Endothelial cell of umbilical vein (primary cell): ENCODE data around the gene MDP1. TPM values are rescaled to one million over a fixed set of nuclear protein-coding genes. Genes with fewer than 3 reads are reported as not detected.

Source experiments
- BruUV-seq: library from RNA; stranded (reverse); fragments of 400-500 nt; replicated peaks from 2 replicates; lab custom pipeline; 2021; lab: Mats Ljungman, UMichigan
- CTCF ChIA-PET: fragments of 300-600, 350-600 bp; sonication (Branson Sonifier 250); formaldehyde crosslinking; loops from one replicate; lab custom pipeline; 2021; ENCODE audit warnings: antibody characterized with exemption, inconsistent platforms; lab: Charles Lee
- POLR2A ChIA-PET: fragments of 300-600, 350-600 bp; sonication (Branson Sonifier 250); formaldehyde crosslinking; loops from one replicate; lab custom pipeline; 2021; ENCODE audit warnings: antibody characterized with exemption, inconsistent platforms; lab: Charles Lee
- DNase-seq: peaks from one replicate; pipeline ENCODE4 v3.0.0-alpha.2; 2011; ENCODE audit warnings: low read depth, low spot score
- FAIRE-seq: peaks from 2 replicates; lab custom pipeline; 2011; peaks lifted over from hg19 to GRCh38; lab: Jason Lieb, UNC
- H2AFZ ChIP-seq: 2 replicates; pipeline ENCODE4 v1.6.0; 2012; ENCODE audit warnings: low read depth, low read length, control low read depth, inconsistent platforms
- H3K27ac ChIP-seq: 2 replicates; pipeline ENCODE4 v1.5.1; 2011; ENCODE audit warnings: low read depth, mild to moderate bottlenecking, control low read depth, low read length, moderate library complexity; ENCODE audit not compliant: insufficient read depth
- H3K27me3 ChIP-seq, 2 experiments: 2 replicates each; pipeline versions ENCODE4 v1.6.0 to v1.6.1; 2011; ENCODE audit warnings: low read length in 2 of 2, mixed read lengths in 1 of 2; ENCODE audit not compliant: control insufficient read depth in 2 of 2, insufficient read depth in 2 of 2
- H3K36me3 ChIP-seq, 2 experiments: 2 replicates in 1 of 2; 3 replicates in 1 of 2; pipeline ENCODE4 v1.5.1; 2011; ENCODE audit warnings: low read length in 2 of 2, mild to moderate bottlenecking in 1 of 2, moderate library complexity in 1 of 2; ENCODE audit not compliant: control insufficient read depth in 2 of 2, insufficient read depth in 2 of 2; ENCODE audit errors: extremely low read depth in 1 of 2
- H3K4me1 ChIP-seq: 3 replicates; pipeline ENCODE4 v1.5.1; 2011; ENCODE audit warnings: mild to moderate bottlenecking, low read length; ENCODE audit not compliant: control insufficient read depth, insufficient read depth; ENCODE audit errors: extremely low read depth
- H3K4me2 ChIP-seq: 2 replicates; pipeline ENCODE4 v1.6.1; 2011; ENCODE audit warnings: low read length, control low read depth, mixed read lengths; ENCODE audit not compliant: insufficient read depth
- H3K4me3 ChIP-seq, 3 experiments: fragments of 200-600 bp in 1 of 3; sonication (generic), shearing (Covaris generic) in 1 of 3; replicated peaks in 1 of 3; 2 replicates each; pipeline ENCODE4 v1.5.1; 2011 to 2016; ENCODE audit warnings: control low read depth in 3 of 3, low read length in 3 of 3, mild to moderate bottlenecking in 2 of 3, inconsistent platforms in 1 of 3, low read depth in 1 of 3, moderate library complexity in 1 of 3; ENCODE audit not compliant: insufficient read depth in 1 of 3
- H3K79me2 ChIP-seq: 2 replicates; pipeline ENCODE4 v1.6.0; 2012; ENCODE audit warnings: low read length, inconsistent platforms; ENCODE audit not compliant: control insufficient read depth, insufficient read depth
- H3K9ac ChIP-seq: replicated peaks from 2 replicates; pipeline ENCODE3; 2011; ENCODE audit warnings: low read length, control low read depth; ENCODE audit not compliant: insufficient read depth; ENCODE audit errors: extremely low read depth
- H3K9me1 ChIP-seq: replicated peaks from 3 replicates; pipeline ENCODE4 v1.6.0; 2011; ENCODE audit warnings: mild to moderate bottlenecking, low read length; ENCODE audit not compliant: control insufficient read depth, insufficient read depth; ENCODE audit errors: extremely low read depth
- H3K9me3 ChIP-seq: replicated peaks from 2 replicates; pipeline ENCODE4 v1.5.1; 2012; ENCODE audit warnings: low read length, inconsistent platforms; ENCODE audit not compliant: control insufficient read depth, insufficient read depth
- H4K20me1 ChIP-seq: replicated peaks from 2 replicates; pipeline ENCODE3; 2011; ENCODE audit warnings: mild to moderate bottlenecking, low read length; ENCODE audit not compliant: control insufficient read depth, insufficient read depth; ENCODE audit errors: extremely low read depth
- EZH2 ChIP-seq: IDR thresholded peaks from 2 replicates; pipeline ENCODE4 v1.6.1; 2012; ENCODE audit warnings: borderline replicate concordance, low read depth, mild to moderate bottlenecking, moderate library complexity, low read length, inconsistent platforms; ENCODE audit not compliant: severe bottlenecking
- FOS ChIP-seq: IDR thresholded peaks from 2 replicates; pipeline ENCODE4 v1.6.1; 2011; ENCODE audit warnings: mild to moderate bottlenecking, low read length, moderate library complexity, borderline replicate concordance; ENCODE audit not compliant: insufficient read depth
- GATA2 ChIP-seq: IDR thresholded peaks from 2 replicates; pipeline ENCODE4 v1.7.0; 2011; ENCODE audit warnings: low read depth, mild to moderate bottlenecking, moderate library complexity, mixed read lengths, low read length; ENCODE audit not compliant: insufficient read length, insufficient read depth
- JUN ChIP-seq: IDR thresholded peaks from 2 replicates; pipeline ENCODE4 v1.6.1; 2011; ENCODE audit warnings: borderline replicate concordance, low read depth; ENCODE audit not compliant: insufficient read length, insufficient read depth
- MYC ChIP-seq: IDR thresholded peaks from one replicate; pipeline ENCODE4 v1.6.1; 2011; ENCODE audit warnings: mild to moderate bottlenecking, low read depth, low read length
- POLR2A ChIP-seq: IDR thresholded peaks from 2 replicates; pipeline ENCODE4 v1.6.1; 2012; ENCODE audit warnings: low read depth, mild to moderate bottlenecking, control low read depth, low read length
- POLR2AphosphoS5 ChIP-seq: IDR thresholded peaks from 2 replicates; pipeline ENCODE4 v1.6.1; 2012; ENCODE audit warnings: low read depth, mild to moderate bottlenecking, control low read depth, low read length, moderate library complexity; ENCODE audit not compliant: insufficient read depth
- dilution Hi-C: fragments of 300-500 bp; cut with MboI; formaldehyde crosslinking; loops from one replicate; pipeline ENCODE4 v1.15.0; 2019; ENCODE audit warnings: low sequenced_read_pairs; ENCODE audit not compliant: extremely low pct_ligation_motif_present
- intact Hi-C: fragments of 100-400 bp; cut with micrococcal nuclease; formaldehyde crosslinking; loops from one replicate; pipeline ENCODE4 v1.10.0; 2022
- polyA plus RNA-seq, 4 experiments: library from polyadenylated mRNA; depleted of rRNA in 3 of 4; stranded (reverse) in 3 of 4; unstranded in 1 of 4; fragments of >200 nt; gene quantifications; 2 replicates each; pipeline versions ENCODE4 v1.2.1 to v1.2.3, GENCODE V29; 2011 to 2012; ENCODE audit warnings: missing spikeins in 1 of 4
- total RNA-seq: library from RNA; stranded (reverse); gene quantifications from 2 replicates; pipeline ENCODE4 v1.2.3, GENCODE V29; 2021
- TF ChIP-seq, protein P1 (sequence below), 2 donors: IDR thresholded peaks; 1 replicate in 1 of 2; 2 replicates in 1 of 2; pipeline ENCODE4 v1.5.1; 2011; ENCODE audit warnings: low read length in 2 of 2, mild to moderate bottlenecking in 2 of 2, moderate library complexity in 2 of 2, control low read depth in 1 of 2, inconsistent platforms in 1 of 2, low read depth in 1 of 2; ENCODE audit not compliant: insufficient read depth in 1 of 2; ENCODE audit errors: extremely low read depth in 1 of 2
- TF ChIP-seq, protein P2 (sequence below): IDR thresholded peaks from 2 replicates; pipeline ENCODE4 v1.6.1; 2011; ENCODE audit not compliant: insufficient read depth, insufficient read length

MDP1 gene
- total and polyA plus RNA-seq, 2 donors (not counting 3 experiments of a cell fraction or from before 2014, with no cell fraction given), result 8.1 to 22.7 TPM

DNA sequence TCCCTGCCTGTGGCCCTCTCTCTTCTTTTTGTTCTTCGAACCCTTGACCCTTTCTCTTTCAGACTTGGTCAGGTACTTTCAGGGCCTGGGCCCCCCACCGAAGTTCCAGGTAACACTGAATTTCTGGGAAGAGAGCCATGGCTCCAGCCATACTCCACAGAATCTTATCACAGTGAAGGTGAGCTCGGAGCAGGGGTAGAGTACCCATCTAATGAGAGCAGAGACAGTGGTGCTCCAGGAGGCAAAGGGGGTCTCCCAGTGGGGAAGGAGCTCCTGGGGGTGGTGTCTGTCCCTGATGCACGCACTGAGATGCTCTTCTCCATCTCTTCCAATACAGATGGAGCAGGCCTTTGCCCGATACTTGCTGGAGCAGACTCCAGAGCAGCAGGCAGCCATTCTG, 50.1 kb downstream of the MDP1 start:
- H3K27ac ChIP-seq, result no peak overlapping the region
- H3K36me3 ChIP-seq, result peaks cover 17 to 37% of the 10 kb centered on the region in 2 experiments
- peaks cover 9% of the 10 kb centered on the region for H3K79me2 ChIP-seq
- dilution Hi-C loops, result no loop called here
- intact Hi-C loops, result no loop called here
- TF ChIP-seq, protein P1, sequence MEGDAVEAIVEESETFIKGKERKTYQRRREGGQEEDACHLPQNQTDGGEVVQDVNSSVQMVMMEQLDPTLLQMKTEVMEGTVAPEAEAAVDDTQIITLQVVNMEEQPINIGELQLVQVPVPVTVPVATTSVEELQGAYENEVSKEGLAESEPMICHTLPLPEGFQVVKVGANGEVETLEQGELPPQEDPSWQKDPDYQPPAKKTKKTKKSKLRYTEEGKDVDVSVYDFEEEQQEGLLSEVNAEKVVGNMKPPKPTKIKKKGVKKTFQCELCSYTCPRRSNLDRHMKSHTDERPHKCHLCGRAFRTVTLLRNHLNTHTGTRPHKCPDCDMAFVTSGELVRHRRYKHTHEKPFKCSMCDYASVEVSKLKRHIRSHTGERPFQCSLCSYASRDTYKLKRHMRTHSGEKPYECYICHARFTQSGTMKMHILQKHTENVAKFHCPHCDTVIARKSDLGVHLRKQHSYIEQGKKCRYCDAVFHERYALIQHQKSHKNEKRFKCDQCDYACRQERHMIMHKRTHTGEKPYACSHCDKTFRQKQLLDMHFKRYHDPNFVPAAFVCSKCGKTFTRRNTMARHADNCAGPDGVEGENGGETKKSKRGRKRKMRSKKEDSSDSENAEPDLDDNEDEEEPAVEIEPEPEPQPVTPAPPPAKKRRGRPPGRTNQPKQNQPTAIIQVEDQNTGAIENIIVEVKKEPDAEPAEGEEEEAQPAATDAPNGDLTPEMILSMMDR (IDR thresholded peaks at IDR 0.05; ENCODE audit: extremely low read depth in 1 of 2, insufficient read depth in 1 of 2, low read depth in 1 of 2, low read length in 2 of 2), result no peak
- TF ChIP-seq POLR2A (no peak), JUN (no peak), FOS (no peak), EZH2 (no peak), MYC (no peak), GATA2 (no peak), POLR2AphosphoS5 (no peak)
- TF ChIP-seq, protein P2, sequence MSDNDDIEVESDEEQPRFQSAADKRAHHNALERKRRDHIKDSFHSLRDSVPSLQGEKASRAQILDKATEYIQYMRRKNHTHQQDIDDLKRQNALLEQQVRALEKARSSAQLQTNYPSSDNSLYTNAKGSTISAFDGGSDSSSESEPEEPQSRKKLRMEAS, result no peak
- H4K20me1 ChIP-seq, result no peaks in the 10 kb centered on the region
- no peaks in the 10 kb centered on the region for H3K9me3 ChIP-seq
- H3K27me3 ChIP-seq, result no peaks in the 10 kb centered on the region
- H3K9me1 ChIP-seq, result no peaks in the 10 kb centered on the region
- POLR2A ChIA-PET, result interaction anchor here (1.2 kb wide), 1 partner anchor 21 kb away, joined by 3 read pairs; no protein-coding TSS in a partner anchor
- no TSS peak for BruUV-seq
- peaks cover 14% of the 10 kb centered on the region for H3K4me1 ChIP-seq
- no peak overlapping the region for H3K4me2 ChIP-seq
- no peak overlapping the region for H3K4me3 ChIP-seq
- no peak for FAIRE-seq
- H2AFZ ChIP-seq, result no peak overlapping the region
- H3K9ac ChIP-seq, result no peak overlapping the region
- CTCF ChIA-PET, result no interaction called here
- DNase-seq, result no peak
